GM18909 (cell line): ENCODE measurements around the gene RBM33.

ENCODE experiments used
- ATAC-seq: cut with Tn5 transposase; IDR thresholded peaks from one replicate; pipeline ENCODE4 v1.9.1; 2021; ENCODE audit warnings: mild to moderate bottlenecking; ENCODE audit not compliant: unreplicated experiment, poor library complexity

The RBM33 gene

DNA sequence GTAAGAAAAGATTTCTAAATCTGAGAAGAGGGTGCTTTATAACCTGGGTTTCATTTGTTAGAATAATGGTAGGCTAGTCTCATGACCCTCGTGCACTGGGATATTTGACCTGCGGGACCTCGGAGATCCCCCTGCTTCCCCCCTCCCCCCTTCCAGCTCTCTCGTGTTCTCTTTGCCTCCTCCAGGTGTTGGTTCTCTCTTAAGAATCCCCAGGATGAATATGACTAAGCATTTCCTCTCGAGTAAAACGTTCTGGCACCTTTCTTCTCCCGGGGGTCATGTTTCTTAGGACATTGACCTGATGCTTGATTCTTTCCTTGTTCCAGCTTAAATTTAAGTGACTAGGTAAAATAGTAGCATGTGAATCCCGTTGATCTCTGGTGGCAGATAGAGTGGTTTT, 96.6 kb downstream of the RBM33 start:
- ATAC-seq = no peak

DNA sequence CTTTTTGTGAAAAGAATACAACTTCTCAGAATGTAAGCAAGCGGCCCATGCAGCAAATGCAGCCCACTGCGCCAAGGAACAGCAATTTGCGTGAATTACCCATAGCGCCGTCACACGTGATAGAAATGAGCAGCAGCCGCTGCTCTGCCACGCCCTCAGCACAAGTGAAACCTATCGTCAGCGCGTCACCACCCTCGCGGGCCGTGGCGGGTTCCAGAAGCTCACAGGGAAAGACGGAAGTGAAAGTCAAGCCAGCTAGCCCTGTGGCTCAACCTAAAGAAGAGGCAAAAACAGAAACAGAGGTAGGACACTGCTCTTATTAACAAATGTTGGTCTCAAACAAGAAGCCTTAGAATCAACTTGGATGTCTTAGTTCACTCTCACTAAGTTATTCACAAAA, 97.3 kb downstream of the RBM33 start:
- no peak for ATAC-seq

DNA sequence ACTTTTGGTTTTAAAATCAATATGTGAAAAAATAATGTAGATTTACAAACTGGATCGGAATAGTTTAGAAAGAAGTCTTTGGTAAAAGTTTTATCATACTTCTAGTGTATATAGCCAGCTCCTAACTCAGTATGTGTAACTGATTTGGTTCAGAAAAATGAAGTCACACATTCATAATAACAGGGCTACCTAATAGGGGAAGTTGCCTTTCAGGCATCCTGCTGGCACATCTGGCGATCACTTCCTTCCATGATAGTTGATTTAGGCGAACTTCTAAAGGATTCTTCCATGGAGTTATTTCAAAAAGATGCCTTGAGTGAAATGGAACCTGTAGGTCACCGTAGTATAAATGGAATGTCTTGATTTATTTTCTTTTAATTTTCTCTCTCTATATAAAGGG, 98.7 kb downstream of the RBM33 start:
- ATAC-seq = no peak

DNA sequence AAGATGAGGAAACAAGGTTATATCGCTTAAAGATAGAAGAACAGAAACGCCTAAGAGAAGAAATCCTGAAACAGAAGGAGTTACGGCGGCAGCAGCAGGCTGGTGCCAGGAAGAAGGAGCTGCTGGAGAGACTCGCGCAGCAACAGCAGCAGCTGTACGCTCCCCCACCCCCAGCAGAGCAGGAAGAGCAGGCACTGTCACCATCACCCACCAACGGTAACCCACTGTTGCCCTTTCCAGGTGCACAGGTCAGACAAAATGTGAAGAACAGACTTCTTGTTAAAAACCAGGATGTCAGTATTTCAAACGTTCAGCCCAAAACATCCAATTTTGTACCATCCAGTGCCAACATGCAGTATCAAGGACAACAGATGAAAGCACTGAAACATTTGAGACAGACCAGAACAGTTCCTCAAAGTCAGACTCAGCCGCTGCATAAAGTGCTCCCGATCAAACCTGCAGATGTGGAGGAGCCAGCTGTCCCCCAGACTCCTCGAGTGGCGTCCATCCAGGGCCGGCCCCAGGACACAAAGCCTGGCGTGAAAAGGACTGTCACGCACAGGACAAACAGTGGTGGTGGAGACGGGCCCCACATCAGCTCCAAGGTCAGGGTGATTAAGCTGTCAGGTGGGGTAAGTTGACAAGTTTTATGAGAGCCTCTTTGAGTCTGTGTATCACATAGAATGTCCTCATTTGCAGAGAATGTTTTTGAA, 100.7 kb downstream of the RBM33 start:
- no peak for ATAC-seq

DNA sequence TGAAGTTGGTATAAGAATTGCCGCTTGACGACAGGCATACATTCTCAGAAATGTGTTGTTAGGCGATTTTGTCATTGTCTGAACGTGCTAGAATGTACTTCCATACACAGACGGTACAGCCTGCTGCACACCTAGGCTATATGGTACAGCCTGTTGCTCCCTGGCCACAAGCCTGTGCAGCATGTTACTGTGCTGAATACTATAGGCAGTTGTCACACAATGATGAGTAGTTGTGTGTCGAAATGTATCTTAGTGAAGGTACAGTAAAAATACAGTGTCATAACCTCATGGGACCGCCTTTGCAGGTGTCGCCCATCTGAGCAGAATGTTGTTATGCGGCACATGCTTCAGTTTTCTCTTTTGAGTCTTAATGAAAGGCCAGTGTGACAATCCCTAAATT, 101.3 kb downstream of the RBM33 start:
- peak; percentile 19 for ATAC-seq

DNA sequence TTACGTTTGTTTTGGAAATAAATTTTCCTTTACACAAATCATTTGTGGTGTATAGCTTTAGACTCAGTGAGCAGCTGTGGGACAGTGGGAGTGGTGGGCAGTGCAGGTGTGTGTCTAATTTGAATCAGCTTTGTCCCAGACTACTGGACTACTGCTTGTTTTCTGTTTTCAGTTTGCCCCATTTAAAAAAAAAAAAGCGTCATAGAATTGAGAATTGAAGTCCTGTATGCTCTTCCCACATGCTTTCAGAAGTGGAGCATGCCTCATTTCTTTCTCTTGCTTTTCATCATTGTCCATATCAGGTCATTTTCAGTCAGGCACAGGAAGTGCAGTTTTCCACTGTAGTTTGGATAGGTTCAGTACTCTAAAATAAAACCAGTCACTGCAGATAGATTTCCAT, 101.7 kb downstream of the RBM33 start:
- ATAC-seq = peak; percentile 62

DNA sequence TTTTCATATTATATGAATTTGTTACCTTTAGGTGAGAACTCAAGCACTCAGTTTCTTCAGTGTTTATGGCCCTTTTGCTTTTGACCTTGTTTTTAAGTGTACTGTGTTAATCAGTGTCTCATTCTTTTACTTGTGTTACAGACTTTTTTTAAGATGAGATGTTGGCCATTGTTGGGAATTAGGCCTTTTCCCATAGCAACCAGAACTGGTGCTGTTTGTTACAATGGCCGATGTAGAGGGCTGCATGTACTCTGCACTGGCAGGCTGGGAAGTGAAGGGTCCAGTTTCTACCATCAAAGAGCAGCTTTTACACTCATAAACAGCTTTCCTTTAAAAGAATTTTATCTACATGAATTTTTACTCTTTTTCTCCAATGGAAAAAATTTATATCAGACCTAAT, 102.7 kb downstream of the RBM33 start:
- ATAC-seq = no peak

DNA sequence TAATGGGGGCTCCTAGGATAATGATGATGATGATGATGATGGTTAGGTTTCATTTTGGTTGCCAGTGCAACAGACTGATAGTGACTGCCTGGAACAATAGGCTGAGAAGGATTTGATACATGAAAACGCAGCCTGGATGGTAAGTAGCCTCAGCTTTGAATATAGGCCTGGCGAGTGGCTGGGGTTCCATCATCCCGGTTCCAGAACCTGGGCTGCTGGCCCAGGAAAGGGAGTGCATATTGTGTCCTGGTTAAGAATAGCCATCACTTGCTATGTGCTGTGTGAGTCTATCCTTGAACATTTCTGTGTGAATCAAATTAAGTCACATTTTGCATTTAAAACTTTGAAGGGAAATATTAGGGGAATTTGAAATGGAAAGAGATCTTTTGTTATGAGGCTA, 105.1 kb downstream of the RBM33 start:
- ATAC-seq = no peak

DNA sequence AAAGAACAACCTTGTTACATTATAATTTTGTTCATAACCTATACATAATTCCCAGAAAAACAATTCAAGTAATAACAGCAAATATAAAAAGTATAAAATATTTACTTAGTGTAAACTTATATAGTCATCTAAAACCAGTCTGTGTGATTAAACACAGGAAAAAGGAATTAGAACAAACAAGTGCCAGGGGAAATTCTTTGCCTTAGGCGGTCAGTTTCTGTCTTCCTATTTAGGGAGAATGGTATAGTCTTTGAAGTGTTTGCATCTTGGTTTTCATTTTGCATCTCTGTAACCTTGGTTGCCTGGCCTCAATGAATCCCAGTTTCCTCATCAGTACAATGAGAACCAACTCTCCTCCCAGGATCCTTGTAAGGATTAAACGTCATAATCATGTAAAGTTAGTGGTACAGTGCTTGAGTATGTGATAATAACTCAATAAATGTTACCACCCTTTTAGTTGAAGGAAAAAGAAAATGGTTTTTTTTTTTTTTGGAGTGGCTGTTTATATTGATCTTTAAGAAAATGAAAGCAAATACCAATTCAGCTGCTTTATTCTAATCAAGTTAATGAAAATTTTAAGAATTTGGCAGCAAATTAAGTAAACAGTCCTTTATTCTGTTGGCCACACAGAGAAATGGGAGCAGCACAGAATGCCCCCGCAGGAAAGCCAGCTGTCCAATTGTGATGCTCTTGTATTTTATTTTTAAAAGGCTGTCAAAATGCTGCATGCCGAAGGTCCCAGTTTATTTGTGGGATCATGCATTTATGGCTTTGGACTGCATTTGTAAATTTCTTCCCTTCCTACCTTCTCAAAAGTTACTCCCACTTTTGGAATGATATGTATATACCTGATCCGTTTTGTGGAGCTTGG, 106.0 kb downstream of the RBM33 start:
- no peak for ATAC-seq

DNA sequence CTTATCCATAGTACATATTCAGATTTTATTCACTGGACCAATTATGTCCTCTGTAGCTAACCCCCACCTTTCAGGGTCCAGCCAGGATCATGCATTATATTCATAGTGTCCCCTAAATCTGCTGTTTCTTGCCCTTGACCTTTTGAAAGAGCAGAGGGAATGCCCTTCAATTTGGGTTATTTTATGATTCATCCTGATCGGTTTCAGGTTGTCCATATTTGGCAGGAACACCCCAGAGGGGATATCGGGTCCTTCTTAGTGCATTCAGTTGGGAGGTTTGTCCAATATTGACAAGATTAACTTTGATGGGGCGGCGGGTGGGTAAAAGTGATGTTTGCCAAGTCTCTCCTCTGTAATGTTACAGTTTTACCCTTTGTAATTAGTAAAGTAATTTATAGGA, 106.9 kb downstream of the RBM33 start:
- ATAC-seq = no peak

DNA sequence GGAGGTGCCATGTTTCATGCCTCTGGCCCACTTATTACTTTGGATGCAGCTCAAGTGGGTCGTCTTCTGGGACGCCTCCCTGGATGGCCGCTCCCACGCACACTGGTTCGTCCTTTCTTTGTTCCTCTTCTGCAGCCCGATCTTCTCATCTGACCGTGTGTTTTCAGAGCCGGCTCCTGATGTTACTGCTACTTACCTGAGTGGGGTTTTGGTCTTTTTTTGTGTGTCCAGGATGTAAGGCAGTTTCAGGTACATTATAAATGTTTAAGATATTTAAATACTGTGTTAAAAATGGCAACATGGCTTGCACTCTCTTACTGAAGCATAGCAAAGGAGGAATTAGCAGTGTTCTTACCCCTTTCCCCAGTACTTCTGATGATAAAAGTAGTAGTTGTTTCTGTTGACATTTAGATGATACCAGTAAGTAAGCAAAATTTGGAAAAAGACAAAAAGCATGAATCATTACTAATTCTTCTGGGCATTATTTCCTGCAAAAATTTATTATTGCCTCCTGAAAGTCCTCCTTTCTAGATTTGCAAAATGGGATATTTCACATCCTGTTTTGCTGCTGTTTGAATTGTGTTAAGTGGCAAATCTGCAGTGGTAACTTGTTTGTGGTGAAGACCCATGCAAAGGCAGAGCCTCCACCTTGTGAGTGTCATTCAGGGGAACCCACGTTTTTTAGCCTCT, 108.4 kb downstream of the RBM33 start:
- peak; percentile 65 for ATAC-seq

DNA sequence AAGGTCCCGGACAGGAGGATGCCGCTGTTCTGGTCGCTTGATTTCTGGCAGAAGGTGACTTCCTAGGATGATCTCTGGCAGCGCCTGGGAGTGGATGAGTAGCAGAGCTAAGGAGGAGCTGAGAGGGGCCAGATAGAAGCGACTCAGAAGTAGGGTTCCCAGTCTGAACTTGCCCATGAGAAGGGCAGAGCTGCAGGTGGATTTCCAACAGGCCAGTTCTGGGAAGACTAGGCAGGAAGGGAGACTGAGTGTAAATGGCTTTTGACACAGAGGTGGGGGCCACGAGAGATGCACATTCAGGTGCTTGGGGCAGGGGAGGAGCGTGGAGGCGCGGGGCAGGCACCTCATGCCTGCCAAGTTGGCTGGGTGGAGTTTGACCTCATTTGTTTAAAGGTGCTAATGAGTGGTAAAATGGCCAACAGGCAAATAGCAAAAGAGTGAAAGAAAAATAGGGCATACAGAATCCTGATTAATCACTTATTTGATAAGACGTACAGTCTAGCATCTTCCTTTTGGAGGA, 109.0 kb downstream of the RBM33 start:
- ATAC-seq = no peak

DNA sequence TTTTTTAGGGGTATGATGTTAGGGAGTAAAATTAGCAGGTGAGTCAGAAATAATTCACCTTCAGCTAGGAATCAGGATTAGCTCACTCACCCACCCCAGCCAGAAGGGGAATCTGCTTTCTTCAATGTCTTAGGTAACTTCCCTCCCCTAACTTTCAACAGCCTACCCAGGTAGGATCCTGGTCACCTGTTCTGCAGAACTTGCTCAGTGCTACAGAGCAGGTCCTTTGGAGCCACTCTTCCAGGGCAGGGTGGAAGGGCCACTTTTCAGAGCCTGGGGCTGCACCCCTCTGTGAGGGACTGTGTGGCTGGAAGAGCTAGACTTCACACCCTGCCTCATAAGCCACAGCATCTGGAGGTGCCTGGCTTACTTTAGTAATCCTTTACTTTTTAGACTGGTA, 109.7 kb downstream of the RBM33 start:
- no peak for ATAC-seq

DNA sequence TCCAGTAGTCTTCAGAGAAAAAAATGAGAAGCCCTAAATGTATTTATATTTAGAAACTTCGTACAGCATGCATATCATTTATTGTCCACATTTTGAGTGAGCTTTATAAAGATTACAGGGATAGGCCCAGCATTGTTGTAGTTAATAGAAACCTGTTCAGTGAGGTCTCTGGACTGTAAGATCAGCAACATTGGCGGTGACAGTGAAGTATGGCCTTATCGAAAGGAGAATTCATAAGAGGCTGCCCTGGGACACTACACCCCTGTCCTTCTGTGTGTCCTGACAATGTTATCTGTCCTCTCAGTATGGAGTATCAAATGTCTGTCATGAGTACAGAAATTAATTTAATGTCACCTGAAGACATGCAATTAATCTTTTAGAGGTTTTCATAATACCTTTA, 110.6 kb downstream of the RBM33 start:
- ATAC-seq = no peak

DNA sequence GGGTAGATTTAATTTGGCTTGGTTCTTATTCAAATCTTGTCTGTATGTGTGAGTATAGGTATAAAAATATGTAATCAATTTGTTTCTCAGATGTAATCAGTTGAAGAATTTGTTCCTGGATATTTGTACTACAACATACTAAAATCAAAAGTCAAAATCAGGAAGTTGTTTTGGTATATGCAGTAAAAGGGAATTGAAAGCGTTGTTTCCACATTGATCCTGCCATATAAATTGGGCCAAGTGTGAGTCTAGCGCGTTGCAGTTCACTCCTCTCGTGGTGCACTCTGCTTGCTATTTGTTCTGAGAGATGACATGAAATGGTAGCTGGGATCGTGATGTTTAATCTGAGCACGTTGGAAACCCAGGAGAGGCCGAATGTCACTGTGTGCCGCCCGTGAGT, 111.9 kb downstream of the RBM33 start:
- ATAC-seq = no peak

DNA sequence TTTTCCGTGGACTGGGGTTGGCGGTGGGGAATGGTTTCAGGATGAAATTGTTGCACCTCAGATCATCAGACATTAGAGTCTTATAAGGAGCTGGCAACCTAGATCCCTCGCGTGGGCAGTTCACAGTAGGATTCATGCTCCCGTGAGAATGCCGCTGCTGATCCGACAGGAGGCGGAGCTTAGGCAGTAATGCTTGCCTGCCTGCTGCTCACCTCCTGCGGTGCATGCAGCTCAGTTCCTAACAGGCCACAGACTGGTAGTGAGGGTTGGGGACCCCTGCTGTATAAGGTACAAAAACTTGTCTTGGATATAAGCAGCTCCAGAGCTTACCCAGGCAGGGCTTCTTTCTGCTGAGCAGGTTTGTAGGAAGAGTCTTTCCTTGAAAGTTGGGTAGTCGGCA, 113.9 kb downstream of the RBM33 start:
- no peak for ATAC-seq

DNA sequence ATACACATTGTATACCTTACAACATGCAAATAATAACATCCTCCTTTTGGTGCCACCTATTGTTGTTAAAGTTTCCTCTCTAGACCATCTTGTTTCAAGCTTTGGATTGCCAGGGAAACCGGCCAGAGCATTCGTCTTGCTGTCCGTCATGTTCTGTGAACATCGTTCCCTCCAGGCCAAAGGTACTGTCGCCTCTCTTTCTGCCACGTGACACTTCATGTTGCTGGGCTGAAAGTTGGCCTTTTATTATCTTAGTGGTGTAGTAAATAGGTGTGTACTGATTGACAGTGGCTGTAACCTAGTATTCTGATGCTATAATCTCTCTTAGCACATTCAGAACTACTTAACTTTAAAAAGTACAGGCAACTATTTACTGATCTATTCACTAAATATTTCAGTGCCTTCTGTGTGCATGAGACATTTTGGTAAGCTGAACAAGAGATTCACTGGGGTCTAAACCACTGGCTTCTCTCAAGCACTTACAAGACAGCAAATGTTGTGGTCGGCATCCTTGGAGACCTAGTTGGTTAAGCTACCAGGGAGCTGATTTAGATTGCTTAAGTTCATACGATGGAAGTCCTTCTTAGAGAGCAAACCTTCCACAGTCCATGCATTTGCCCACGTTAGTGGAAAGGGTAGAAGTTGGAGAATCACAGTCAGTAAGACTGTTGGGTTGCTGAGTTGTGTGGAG, 115.4 kb downstream of the RBM33 start:
- ATAC-seq = no peak

DNA sequence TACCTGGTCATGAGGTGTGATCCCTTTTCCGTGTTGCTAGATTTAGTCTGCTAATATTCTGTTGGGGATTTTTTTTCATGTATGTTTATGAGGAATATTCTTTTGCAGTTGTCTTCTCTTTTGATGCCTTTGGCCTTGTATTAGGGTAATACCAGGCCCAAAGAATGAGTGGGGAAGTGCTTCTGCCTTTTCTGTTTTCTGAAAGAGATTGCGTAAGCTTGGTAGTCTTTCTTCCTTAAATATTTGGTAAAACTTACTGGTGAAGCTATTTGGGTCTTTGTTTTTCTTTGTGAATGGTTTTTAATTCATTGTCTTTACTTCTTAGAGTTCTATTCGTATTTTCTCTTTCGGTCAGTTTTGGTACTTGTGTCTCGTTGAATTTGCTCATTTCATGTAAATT, 116.7 kb downstream of the RBM33 start:
- no peak for ATAC-seq

DNA sequence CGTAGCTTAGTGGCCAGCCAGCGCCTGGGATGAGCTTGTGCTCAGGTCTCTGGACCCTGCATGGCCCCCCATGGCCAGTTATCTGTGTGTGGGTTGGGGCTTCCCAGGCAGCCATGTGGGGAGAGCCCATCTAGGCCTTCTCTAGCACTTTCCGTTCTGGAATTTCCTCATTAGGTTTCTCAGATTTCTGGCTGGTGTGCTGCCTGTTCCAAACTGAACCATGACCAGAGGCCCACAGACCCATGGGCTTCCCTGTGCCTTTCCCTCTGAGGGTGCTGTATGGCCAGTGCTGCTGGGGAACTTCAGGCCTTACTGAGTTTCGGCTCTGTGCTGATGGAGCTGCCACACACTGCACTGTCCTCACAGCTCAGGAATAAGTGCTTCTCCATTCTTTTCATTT, 117.6 kb downstream of the RBM33 start:
- no peak for ATAC-seq

DNA sequence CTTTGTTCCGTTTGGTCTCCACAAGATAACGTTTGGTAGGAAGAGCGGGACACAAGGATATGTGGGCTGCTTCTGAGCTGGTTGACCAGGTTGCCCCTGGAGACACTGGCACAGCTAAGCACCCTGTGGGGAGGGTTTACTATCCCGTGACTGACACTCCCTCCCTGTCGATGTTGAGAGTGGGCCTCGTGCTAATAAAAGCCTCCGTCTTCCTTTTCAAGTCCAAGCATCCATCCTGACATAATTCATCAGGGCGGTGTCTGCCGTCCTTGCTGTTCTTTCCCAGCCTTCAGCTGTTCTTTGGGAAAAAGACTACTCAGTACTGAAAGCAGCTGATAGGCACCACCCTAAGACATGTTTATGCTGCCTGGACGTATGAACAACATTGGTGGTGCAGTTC, 118.2 kb downstream of the RBM33 start:
- ATAC-seq = no peak

DNA sequence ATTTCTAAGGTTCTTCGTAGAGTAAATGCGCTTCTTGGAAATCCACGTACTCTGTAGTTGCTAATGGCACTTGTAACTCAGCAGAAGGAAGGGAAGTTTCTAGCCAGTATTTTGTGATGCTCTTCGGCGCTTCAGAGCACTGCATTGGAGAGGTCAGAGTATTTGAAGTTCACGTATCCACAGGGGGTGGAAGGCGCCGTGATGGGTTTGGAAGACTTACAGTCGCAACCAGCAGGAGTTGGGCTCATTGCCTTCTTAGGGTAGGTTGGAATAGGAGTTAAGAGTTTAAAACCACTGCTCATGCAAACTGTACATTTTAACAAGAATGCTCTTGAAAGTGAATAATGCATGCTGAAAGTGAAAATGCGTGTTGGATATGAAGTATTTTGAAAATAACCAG, 118.7 kb downstream of the RBM33 start:
- no peak for ATAC-seq
